ENCODE results near the gene STRIP2.
"Not testable (repeated sequence)": the region's sequence is repeated elsewhere in the genome, so short reads cannot be mapped to it uniquely, and the experiment has no call there.

The STRIP2 gene

GRCh38 chr7:129525225-129525862 is 91.1 kb downstream of the STRIP2 start:
- DNase-seq (ENCODE audit: low read depth in 2 of 2, low spot score in 1 of 2) = no peak

DNA sequence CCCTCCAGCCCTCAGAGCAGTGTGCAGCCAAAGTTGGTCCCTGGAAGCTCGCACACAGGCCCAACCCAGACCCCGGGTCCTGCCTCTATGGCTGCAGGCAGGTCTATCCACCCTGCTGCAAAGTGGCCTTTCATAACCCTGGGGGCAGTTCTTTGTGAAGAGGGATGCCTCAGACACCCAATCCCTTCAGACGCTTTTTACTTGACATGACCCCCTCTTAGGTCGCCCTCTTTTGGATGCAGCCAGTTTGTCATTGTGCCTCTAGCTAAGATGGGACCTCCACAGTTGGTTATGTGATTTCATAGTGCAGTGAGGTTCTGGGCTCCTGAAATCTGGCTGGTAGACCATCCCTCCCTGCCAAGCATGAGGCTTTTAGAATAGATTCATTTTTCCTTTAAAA is 95.4 kb downstream of the STRIP2 start:
- no peak for DNase-seq (ENCODE audit: low read depth in 2 of 2, low spot score in 1 of 2)

DNA sequence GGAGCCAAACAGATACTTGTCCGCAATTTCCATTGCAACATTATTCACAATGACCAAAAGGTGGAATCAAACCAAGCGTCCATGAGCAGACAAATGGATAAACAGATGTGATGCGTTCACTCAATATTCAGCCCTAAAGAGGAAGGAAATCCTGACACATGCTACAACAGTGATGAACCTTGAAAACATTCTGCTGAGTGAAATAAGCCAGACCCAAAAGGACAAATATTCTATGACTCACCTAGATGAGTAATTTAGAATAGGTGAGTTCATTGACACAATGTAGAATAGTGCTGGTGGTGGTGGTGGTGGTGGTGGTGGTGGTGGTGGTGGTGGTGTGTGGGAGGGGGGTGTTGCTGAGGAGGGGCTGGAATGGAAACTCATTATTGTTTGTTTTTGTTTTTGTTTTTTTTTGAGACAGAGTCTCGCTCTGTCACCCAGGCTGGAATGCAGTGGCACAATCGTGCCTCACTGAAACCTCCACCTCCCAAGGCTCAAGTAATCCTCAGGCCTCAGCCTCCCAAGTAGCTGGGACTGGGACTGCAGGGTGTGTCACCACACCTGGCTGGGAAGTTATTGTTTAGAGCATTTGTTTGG is 96.7 kb downstream of the STRIP2 start:
- no peak for DNase-seq (ENCODE audit: low read depth in 2 of 2, low spot score in 1 of 2)

DNA sequence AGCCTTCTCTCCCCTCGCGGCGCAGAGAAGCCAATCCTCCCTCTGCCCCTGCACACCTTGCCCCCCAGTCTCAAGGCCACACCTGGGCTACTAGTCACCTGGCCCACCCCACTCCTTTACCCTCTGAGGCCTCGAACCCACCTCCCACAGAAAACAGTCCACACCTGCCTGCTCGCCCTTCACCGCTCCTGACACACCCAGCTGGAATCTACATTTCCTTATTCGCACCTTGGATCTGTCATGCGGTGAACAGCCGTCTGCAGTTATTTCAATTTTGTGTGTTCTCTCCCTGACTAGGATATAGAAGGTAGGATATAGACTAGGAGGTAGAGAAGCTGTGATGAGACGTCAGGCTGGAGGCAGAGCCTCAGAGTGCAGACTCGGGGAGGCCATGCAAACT is 97.5 kb downstream of the STRIP2 start:
- DNase-seq (ENCODE audit: low read depth in 2 of 2, low spot score in 1 of 2) = no peak

DNA sequence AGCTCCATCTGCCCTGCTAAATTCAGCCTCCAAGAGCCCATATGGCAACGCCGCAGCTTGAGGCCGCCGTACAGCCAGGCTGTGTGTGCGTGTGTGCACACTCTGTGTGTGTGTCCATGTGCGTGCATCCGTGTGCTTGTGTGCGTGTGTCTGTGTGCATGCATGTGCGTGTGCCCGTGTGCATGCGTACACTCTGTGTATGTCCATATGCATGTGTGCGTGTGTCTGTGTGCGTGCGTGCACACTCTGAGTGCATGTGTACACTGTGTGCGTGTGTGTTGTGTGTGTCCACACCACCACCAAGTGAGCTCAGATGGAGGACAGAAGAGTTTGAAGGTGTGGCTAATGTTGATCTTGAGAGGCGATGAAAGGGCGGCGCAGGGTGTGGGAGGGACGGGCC is 98.1 kb downstream of the STRIP2 start:
- DNase-seq (ENCODE audit: low read depth in 2 of 2, low spot score in 1 of 2) = no peak

DNA sequence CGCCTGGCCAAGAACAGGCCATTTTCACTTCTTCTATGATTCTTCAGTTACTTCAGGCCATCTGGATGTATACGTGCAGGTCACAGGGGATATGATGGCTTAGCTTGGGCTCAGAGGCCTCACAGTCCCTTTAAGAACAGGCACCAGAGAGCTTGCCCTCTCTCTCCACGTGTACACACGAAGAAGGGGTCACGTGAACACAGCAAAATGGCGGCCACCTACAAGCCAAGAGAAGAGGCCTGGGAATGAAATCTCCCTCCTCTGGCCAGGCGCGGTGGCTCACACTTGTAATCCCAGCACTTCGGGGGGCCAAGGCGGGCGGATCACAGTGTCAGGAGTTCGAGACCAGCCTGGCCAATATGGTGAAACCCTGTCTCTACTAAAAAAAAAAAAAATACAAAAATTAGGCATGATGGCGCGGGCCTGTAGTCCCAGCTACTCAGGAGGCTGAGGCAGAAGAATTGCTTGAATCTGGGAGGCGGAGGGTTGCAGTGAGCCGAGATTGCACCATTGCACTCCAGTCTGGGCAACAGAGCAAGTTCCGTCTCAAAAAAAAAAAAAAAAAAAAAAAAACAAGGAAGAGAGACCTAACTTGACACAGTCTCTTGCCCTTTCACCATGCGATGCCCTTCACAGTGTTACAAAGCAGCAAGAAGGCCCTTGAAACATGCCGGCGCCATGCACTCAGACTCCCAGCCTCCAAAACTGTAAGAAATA is 100.5 kb downstream of the STRIP2 start:
- not testable (repeated sequence) for DNase-seq (ENCODE audit: low read depth in 2 of 2, low spot score in 1 of 2)

DNA sequence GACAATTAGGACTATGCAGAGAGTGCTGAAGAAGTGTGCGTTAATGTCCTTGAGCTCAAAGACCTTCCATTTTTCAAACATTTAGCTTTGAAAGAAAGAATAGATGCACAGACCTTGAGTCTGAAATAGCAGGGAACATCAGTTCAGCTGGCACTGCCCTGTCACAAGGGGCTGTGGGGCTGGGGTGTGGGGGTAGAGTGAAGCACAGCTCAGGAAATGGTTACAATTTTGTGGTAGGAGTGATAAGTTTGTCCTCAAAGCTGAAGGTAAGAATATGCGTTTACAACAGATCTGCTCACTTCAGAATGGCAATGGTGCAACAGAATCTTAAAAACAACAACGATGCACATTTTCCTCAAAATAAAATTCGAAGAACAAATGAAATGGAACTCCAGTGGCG is 101.7 kb downstream of the STRIP2 start:
- DNase-seq (ENCODE audit: low read depth in 2 of 2, low spot score in 1 of 2) = no peak

DNA sequence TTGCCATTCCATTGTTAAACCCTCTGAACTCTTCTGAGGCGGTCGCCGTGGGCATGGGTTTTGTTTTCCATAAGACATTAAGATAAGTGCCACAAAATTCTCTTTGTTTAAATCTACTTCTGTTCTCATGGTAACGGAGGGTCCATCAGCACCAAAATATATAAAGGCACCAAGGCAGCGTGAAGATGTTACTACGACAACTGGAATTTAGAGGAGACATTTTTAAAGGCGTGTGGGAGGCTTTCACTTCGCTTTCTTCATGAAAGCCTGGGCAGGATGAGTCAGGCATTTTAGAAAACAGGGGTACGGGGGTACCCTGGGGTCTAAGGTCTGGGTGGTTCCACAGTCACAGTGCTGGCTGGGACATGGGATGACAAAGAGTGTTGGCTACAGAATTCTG is 102.1 kb downstream of the STRIP2 start:
- no peak for DNase-seq (ENCODE audit: low read depth in 2 of 2, low spot score in 1 of 2)

All from stimulated activated CD8-positive, alpha-beta memory T cell treated with anti-CD3 and anti-CD28 coated beads, Interleukin-4, amount 100 ng/mL, for 1 hour (primary cell).